Thyroid gland (tissue), 4 donors: Measurements from ENCODE around the gene LDB2.

Source experiments
- POLR2A ChIP-seq, 2 donors: fragments of 450-650 bp; IDR thresholded peaks; one replicate each; pipeline ENCODE4 v1.6.1; 2017; ENCODE audit warnings: antibody characterized with exemption in 2 of 2, mild to moderate bottlenecking in 2 of 2, moderate library complexity in 1 of 2
- TF ChIP-seq, protein P1 (sequence below), 6 experiments: fragments of 200-600 bp in 3 of 6; fragments of 450-650 bp in 3 of 6; sonication (generic) in 3 of 6; IDR thresholded peaks; one replicate each; pipeline ENCODE4 v1.5.1; 2016 to 2019; ENCODE audit warnings: antibody characterized with exemption in 6 of 6, mild to moderate bottlenecking in 2 of 6, inconsistent platforms in 1 of 6, moderate library complexity in 1 of 6

DNA sequence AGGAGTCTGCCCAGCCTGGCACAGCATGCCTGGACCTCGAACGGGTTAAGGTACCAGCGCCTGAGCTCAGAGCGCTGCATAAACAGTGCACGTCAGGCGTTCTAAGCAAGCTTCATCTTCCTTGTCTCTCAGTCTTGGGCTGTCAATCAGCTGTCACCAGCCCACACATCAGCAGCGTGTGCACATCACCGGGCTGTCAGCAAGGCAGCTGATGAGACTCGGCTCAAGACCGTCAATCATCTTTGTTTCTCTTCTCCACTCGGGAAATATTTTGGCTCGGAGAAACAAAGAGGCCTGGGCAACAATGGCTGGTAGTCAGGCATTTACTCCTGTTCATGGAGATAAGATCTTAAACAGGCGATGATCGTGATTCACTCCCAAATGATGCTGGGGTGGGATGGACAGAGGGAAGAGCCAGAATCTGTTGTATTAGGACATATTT is 141.3 kb downstream of the LDB2 start:
- TF ChIP-seq, protein P1, sequence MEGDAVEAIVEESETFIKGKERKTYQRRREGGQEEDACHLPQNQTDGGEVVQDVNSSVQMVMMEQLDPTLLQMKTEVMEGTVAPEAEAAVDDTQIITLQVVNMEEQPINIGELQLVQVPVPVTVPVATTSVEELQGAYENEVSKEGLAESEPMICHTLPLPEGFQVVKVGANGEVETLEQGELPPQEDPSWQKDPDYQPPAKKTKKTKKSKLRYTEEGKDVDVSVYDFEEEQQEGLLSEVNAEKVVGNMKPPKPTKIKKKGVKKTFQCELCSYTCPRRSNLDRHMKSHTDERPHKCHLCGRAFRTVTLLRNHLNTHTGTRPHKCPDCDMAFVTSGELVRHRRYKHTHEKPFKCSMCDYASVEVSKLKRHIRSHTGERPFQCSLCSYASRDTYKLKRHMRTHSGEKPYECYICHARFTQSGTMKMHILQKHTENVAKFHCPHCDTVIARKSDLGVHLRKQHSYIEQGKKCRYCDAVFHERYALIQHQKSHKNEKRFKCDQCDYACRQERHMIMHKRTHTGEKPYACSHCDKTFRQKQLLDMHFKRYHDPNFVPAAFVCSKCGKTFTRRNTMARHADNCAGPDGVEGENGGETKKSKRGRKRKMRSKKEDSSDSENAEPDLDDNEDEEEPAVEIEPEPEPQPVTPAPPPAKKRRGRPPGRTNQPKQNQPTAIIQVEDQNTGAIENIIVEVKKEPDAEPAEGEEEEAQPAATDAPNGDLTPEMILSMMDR (IDR thresholded peaks at IDR 0.05), result no peak
- no peak for TF ChIP-seq POLR2A (IDR thresholded peaks at IDR 0.05)
